ENCODE results near the gene ATG16L2. TPM values are rescaled to one million over a fixed set of nuclear protein-coding genes. Genes with fewer than 3 reads are reported as not detected.
A peak's percentile ranks its signal among the peaks of the same experiment; 100 is the strongest.
"Not testable (repeated sequence)": the region's sequence is repeated elsewhere in the genome, so short reads cannot be mapped to it uniquely, and the experiment has no call there.

The ATG16L2 gene
- total and polyA plus RNA-seq, 4 donors: 4.7 to 17.8 (median 7.4) TPM

DNA sequence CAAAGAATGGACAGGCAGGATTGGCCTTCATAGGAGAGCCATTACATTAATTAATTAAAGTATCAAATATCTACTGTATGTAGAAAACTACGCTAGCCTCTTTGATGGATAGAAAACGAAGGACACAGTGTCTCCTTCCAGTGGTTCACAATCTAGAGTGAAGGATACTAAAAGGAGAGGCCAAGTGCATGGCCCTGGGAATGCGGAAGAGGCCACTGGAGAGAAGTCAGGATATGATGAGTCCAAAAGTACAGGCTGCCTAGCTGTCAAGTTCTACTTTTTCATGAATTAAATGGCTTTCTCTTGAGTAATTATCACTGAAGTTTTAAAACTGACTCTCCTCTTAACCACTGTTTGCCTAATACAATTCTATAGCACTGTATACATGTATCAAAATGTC lies 41.9 kb downstream of the ATG16L2 start:
- H3K9me3 ChIP-seq (ENCODE audit: control insufficient read depth in 4 of 4, low read length in 3 of 4): no peaks in the 10 kb centered on the region
- 75% methylated on average over 3 of the region's 3 CpGs for WGBS
- no peak overlapping the region for H3K9ac ChIP-seq (ENCODE audit: low read depth in 1 of 2, low read length in 2 of 2)
- TF ChIP-seq NR2F2 (IDR thresholded peaks at IDR 0.05) (peak; percentile 63), FOXA1 (IDR thresholded peaks at IDR 0.05) (no peak), RXRA (IDR thresholded peaks at IDR 0.05) (peak in 1 of 2 donors; percentile 7), RAD21 (IDR thresholded peaks at IDR 0.05) (peak in 1 of 2 donors; percentile 12)
- TF ChIP-seq, protein P1, sequence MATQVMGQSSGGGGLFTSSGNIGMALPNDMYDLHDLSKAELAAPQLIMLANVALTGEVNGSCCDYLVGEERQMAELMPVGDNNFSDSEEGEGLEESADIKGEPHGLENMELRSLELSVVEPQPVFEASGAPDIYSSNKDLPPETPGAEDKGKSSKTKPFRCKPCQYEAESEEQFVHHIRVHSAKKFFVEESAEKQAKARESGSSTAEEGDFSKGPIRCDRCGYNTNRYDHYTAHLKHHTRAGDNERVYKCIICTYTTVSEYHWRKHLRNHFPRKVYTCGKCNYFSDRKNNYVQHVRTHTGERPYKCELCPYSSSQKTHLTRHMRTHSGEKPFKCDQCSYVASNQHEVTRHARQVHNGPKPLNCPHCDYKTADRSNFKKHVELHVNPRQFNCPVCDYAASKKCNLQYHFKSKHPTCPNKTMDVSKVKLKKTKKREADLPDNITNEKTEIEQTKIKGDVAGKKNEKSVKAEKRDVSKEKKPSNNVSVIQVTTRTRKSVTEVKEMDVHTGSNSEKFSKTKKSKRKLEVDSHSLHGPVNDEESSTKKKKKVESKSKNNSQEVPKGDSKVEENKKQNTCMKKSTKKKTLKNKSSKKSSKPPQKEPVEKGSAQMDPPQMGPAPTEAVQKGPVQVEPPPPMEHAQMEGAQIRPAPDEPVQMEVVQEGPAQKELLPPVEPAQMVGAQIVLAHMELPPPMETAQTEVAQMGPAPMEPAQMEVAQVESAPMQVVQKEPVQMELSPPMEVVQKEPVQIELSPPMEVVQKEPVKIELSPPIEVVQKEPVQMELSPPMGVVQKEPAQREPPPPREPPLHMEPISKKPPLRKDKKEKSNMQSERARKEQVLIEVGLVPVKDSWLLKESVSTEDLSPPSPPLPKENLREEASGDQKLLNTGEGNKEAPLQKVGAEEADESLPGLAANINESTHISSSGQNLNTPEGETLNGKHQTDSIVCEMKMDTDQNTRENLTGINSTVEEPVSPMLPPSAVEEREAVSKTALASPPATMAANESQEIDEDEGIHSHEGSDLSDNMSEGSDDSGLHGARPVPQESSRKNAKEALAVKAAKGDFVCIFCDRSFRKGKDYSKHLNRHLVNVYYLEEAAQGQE (IDR thresholded peaks at IDR 0.05): no peak
- TF ChIP-seq, protein P2, sequence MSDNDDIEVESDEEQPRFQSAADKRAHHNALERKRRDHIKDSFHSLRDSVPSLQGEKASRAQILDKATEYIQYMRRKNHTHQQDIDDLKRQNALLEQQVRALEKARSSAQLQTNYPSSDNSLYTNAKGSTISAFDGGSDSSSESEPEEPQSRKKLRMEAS (IDR thresholded peaks at IDR 0.05): no peak
- no peaks in the 10 kb centered on the region for H3K27me3 ChIP-seq (ENCODE audit: control insufficient read depth in 4 of 4, insufficient read depth in 4 of 4, low read length in 3 of 4)
- peaks cover 0 to 5% (median 3%) of the 10 kb centered on the region in 4 donors for H3K36me3 ChIP-seq (ENCODE audit: control insufficient read depth in 4 of 4, insufficient read depth in 3 of 4, low read depth in 1 of 4, low read length in 3 of 4)
- no peak for DNase-seq (ENCODE audit: low spot score)
- H3K27ac ChIP-seq (ENCODE audit: low read depth in 1 of 2, low read length in 2 of 2): no peak overlapping the region
- H3K4me1 ChIP-seq (ENCODE audit: control insufficient read depth in 4 of 4, insufficient read depth in 4 of 4, low read length in 3 of 4): no peaks in the 10 kb centered on the region
- H3K4me3 ChIP-seq (ENCODE audit: low read depth in 1 of 3, low read length in 3 of 3): no peak overlapping the region

DNA sequence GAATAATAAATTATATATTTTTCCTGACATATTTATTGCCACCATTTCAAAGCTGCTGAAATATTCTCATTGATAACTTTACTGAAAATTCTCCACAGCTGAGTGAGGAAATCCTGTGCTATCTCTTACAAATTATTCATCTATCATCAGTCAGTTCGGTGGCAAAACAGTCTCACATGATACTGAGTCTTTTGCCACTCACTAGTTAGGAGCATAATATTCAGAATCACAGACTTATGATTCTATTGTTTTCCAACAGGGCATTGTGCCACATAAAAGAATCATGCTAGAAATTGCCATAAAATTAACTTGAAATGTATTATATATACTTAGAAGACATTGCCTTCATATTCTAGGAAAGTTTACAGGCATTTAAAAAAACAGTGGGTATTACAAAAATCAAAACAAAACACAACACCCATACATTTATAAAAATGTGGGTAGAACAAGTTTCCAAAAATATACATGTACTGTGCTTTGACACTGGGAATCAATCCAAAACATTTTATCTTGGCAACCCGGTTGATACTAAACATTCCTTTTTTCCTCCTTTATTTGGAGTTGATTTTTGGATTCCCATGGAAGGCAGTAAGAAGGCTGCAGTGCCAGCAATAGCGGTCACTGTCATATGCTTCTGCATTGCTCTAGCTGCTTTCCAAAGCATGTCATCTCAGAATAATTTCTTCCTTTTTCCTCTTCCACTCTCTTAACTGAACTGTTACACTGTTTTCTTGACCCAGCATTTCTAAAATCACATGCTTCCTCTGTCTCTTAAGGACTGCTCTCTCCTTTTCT lies 42.5 kb downstream of the ATG16L2 start:
- no peak for TF ChIP-seq RXRA (IDR thresholded peaks at IDR 0.05)
- no peak for TF ChIP-seq FOXA1 (IDR thresholded peaks at IDR 0.05)
- TF ChIP-seq GABPA (IDR thresholded peaks at IDR 0.05 in 1 of 2, conservative IDR thresholded peaks at IDR 0.05 in 1 of 2): no peak
- TF ChIP-seq RAD21 (IDR thresholded peaks at IDR 0.05): peak in 1 of 2 donors; percentile 13
- TF ChIP-seq NR2F2 (IDR thresholded peaks at IDR 0.05): peak; percentile 68
- Histone ChIP-seq H3K4me3 (ENCODE audit: low read depth in 1 of 3, low read length in 3 of 3) (no peak overlapping the region), H3K36me3 (ENCODE audit: control insufficient read depth in 4 of 4, insufficient read depth in 3 of 4, low read depth in 1 of 4, low read length in 3 of 4) (peaks cover 0 to 5% (median 3%) of the 10 kb centered on the region in 4 donors), H3K27me3 (ENCODE audit: control insufficient read depth in 4 of 4, insufficient read depth in 4 of 4, low read length in 3 of 4) (no peaks in the 10 kb centered on the region), H3K27ac (ENCODE audit: low read depth in 1 of 2, low read length in 2 of 2) (no peak overlapping the region), H3K9ac (ENCODE audit: low read depth in 1 of 2, low read length in 2 of 2) (no peak overlapping the region), H3K4me1 (ENCODE audit: control insufficient read depth in 4 of 4, insufficient read depth in 4 of 4, low read length in 3 of 4) (no peaks in the 10 kb centered on the region), H3K9me3 (ENCODE audit: control insufficient read depth in 4 of 4, low read length in 3 of 4) (no peaks in the 10 kb centered on the region)
- 39% methylated on average over 3 of the region's 3 CpGs for WGBS
- DNase-seq (ENCODE audit: low spot score): no peak

DNA sequence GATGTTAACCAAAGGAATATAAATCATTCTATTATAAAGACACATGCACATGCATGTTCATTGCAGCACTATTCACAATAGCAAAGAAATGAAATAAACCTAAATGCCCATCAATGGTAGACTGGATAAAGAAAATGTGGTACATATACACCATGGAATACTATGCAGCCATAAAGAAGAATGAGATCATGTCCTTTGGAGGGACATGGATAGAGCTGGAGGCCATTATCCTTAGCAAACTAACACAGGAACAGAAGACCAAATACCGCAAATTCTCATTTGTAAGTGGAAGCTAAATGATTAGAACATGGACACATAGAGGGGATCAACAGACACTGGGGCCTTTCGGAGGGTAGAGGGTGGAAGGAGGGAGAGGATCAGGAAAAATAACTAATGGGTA lies 44.1 kb downstream of the ATG16L2 start:
- not testable (repeated sequence) for H3K36me3 ChIP-seq (ENCODE audit: control insufficient read depth in 4 of 4, insufficient read depth in 3 of 4, low read depth in 1 of 4, low read length in 3 of 4); H3K9ac ChIP-seq (ENCODE audit: low read depth in 1 of 2, low read length in 2 of 2); H3K27ac ChIP-seq (ENCODE audit: low read depth in 1 of 2, low read length in 2 of 2); H3K27me3 ChIP-seq (ENCODE audit: control insufficient read depth in 4 of 4, insufficient read depth in 4 of 4, low read length in 3 of 4); DNase-seq (ENCODE audit: low spot score); H3K4me3 ChIP-seq (ENCODE audit: low read depth in 1 of 3, low read length in 3 of 3); H3K4me1 ChIP-seq (ENCODE audit: control insufficient read depth in 4 of 4, insufficient read depth in 4 of 4, low read length in 3 of 4); H3K9me3 ChIP-seq (ENCODE audit: control insufficient read depth in 4 of 4, low read length in 3 of 4)
- WGBS: 98% methylated on average over 2 of the region's 2 CpGs

DNA sequence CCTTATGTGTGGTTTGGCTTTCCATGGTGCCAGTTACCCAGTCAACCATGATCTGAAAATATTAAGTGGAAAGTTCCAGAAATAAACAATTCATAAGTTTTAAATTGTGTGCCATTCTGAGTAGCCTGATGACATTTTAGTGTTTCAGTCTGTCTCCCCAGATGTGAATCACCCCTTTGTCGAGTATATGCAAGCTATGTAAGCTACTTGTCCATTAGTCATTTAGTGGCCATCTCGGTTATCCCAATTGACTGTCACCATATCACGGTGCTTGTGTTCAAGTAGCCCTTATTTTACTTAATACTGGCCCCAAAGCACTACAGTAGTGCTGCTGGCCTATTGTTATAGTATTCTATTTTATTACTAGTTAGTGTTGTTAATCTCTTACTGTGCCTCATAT lies 44.9 kb downstream of the ATG16L2 start:
- Histone ChIP-seq H3K27ac (ENCODE audit: low read depth in 1 of 2, low read length in 2 of 2) (no peak overlapping the region), H3K27me3 (ENCODE audit: control insufficient read depth in 4 of 4, insufficient read depth in 4 of 4, low read length in 3 of 4) (no peaks in the 10 kb centered on the region), H3K9me3 (ENCODE audit: control insufficient read depth in 4 of 4, low read length in 3 of 4) (no peaks in the 10 kb centered on the region), H3K4me1 (ENCODE audit: control insufficient read depth in 4 of 4, insufficient read depth in 4 of 4, low read length in 3 of 4) (no peaks in the 10 kb centered on the region), H3K9ac (ENCODE audit: low read depth in 1 of 2, low read length in 2 of 2) (no peak overlapping the region), H3K36me3 (ENCODE audit: control insufficient read depth in 4 of 4, insufficient read depth in 3 of 4, low read depth in 1 of 4, low read length in 3 of 4) (peaks cover 0 to 5% (median 3%) of the 10 kb centered on the region in 4 donors), H3K4me3 (ENCODE audit: low read depth in 1 of 3, low read length in 3 of 3) (no peak overlapping the region)
- DNase-seq (ENCODE audit: low spot score): no peak
- 98% methylated on average over 3 of the region's 3 CpGs for WGBS
- TF ChIP-seq GABPA (IDR thresholded peaks at IDR 0.05 in 1 of 2, conservative IDR thresholded peaks at IDR 0.05 in 1 of 2) (no peak), RXRA (IDR thresholded peaks at IDR 0.05) (no peak), EGR1 (IDR thresholded peaks at IDR 0.05; ENCODE audit: low read depth in 2 of 2) (no peak), YY1 (IDR thresholded peaks at IDR 0.05) (no peak), RAD21 (IDR thresholded peaks at IDR 0.05) (no peak)
- TF ChIP-seq, protein P3, sequence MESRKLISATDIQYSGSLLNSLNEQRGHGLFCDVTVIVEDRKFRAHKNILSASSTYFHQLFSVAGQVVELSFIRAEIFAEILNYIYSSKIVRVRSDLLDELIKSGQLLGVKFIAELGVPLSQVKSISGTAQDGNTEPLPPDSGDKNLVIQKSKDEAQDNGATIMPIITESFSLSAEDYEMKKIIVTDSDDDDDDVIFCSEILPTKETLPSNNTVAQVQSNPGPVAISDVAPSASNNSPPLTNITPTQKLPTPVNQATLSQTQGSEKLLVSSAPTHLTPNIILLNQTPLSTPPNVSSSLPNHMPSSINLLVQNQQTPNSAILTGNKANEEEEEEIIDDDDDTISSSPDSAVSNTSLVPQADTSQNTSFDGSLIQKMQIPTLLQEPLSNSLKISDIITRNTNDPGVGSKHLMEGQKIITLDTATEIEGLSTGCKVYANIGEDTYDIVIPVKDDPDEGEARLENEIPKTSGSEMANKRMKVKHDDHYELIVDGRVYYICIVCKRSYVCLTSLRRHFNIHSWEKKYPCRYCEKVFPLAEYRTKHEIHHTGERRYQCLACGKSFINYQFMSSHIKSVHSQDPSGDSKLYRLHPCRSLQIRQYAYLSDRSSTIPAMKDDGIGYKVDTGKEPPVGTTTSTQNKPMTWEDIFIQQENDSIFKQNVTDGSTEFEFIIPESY (IDR thresholded peaks at IDR 0.05): no peak
- TF ChIP-seq, protein P4, sequence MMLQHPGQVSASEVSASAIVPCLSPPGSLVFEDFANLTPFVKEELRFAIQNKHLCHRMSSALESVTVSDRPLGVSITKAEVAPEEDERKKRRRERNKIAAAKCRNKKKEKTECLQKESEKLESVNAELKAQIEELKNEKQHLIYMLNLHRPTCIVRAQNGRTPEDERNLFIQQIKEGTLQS (IDR thresholded peaks at IDR 0.05): no peak
- TF ChIP-seq, protein P1 (IDR thresholded peaks at IDR 0.05): no peak

Measured in liver (tissue), 9 donors.